Ecto neural progenitor cell (in vitro differentiated cells): Measurements from ENCODE around the gene NEURL1.
"Not testable (repeated sequence)": the region's sequence is repeated elsewhere in the genome, so short reads cannot be mapped to it uniquely, and the experiment has no call there.

ENCODE experiments used
- DNase-seq: peaks from one replicate; pipeline ENCODE4 v3.0.0-alpha.2; 2018; ENCODE audit warnings: low spot score

NEURL1 gene

GRCh38 chr10:103517234-103518085 lies 24.0 kb downstream of the NEURL1 start:
- DNase-seq, result no peak

GRCh38 chr10:103519798-103520197 lies 26.3 kb downstream of the NEURL1 start:
- DNase-seq, result no peak

GRCh38 chr10:103522006-103522405 lies 28.5 kb downstream of the NEURL1 start:
- DNase-seq, result not testable (repeated sequence)

GRCh38 chr10:103523683-103524082 lies 30.2 kb downstream of the NEURL1 start:
- no peak for DNase-seq

GRCh38 chr10:103525901-103526300 lies 32.4 kb downstream of the NEURL1 start:
- no peak for DNase-seq

GRCh38 chr10:103527476-103527875 lies 34.0 kb downstream of the NEURL1 start:
- not testable (repeated sequence) for DNase-seq

GRCh38 chr10:103528549-103528948 lies 35.0 kb downstream of the NEURL1 start:
- DNase-seq, result no peak

- no peak for DNase-seq
These were observed 36.0 kb downstream of the NEURL1 start for GRCh38 chr10:103529539-103529938.

- no peak for DNase-seq
These were observed 40.3 kb downstream of the NEURL1 start for GRCh38 chr10:103533827-103534226.

GRCh38 chr10:103534621-103535498 lies 41.4 kb downstream of the NEURL1 start:
- DNase-seq, result no peak

- no peak for DNase-seq
These were observed 42.1 kb downstream of the NEURL1 start for GRCh38 chr10:103535595-103535994.

- DNase-seq, result no peak
These were observed 46.2 kb downstream of the NEURL1 start for GRCh38 chr10:103539751-103540150.

GRCh38 chr10:103540722-103541121 lies 47.2 kb downstream of the NEURL1 start:
- no peak for DNase-seq

- DNase-seq, result no peak
These were observed 48.1 kb downstream of the NEURL1 start for GRCh38 chr10:103541616-103542015.

- DNase-seq, result peak; percentile 78
These were observed 49.5 kb downstream of the NEURL1 start for GRCh38 chr10:103542764-103543616.

- no peak for DNase-seq
These were observed 50.4 kb downstream of the NEURL1 start for GRCh38 chr10:103543617-103544525.

- no peak for DNase-seq
These were observed 51.3 kb downstream of the NEURL1 start for GRCh38 chr10:103544657-103545310.

GRCh38 chr10:103545366-103545765 lies 51.9 kb downstream of the NEURL1 start:
- DNase-seq, result no peak

GRCh38 chr10:103545771-103546281 lies 52.3 kb downstream of the NEURL1 start:
- DNase-seq, result no peak

GRCh38 chr10:103546401-103546800 lies 52.9 kb downstream of the NEURL1 start:
- DNase-seq, result no peak
